Skeletal muscle satellite cell (primary cell): Measurements from ENCODE around the gene FAM90A26.
A peak's percentile ranks its signal among the peaks of the same experiment; 100 is the strongest.
"Not testable (repeated sequence)": the region's sequence is repeated elsewhere in the genome, so short reads cannot be mapped to it uniquely, and the experiment has no call there.

ENCODE experiments used
- H3K27me3 ChIP-seq: 2 replicates; pipeline ENCODE4 v1.7.0; 2013; ENCODE audit warnings: low read length; ENCODE audit not compliant: control insufficient read depth, insufficient read depth
- H3K36me3 ChIP-seq: 2 replicates; pipeline ENCODE4 v1.7.0; 2013; ENCODE audit warnings: mild to moderate bottlenecking, control low read depth, low read length; ENCODE audit not compliant: insufficient read depth
- H3K4me1 ChIP-seq: 2 replicates; pipeline ENCODE4 v1.7.0; 2013; ENCODE audit warnings: low read length; ENCODE audit not compliant: control insufficient read depth, insufficient read depth
- H3K4me2 ChIP-seq: 2 replicates; pipeline ENCODE4 v1.7.0; 2013; ENCODE audit warnings: mild to moderate bottlenecking, low read length
- H3K4me3 ChIP-seq: 2 replicates; pipeline ENCODE4 v1.7.0; 2013; ENCODE audit warnings: low read length
- H3K9ac ChIP-seq: 2 replicates; pipeline ENCODE4 v1.7.0; 2013; ENCODE audit warnings: mild to moderate bottlenecking, low read depth, low read length, moderate library complexity
- H3K9me3 ChIP-seq: replicated peaks from 2 replicates; pipeline ENCODE4 v1.7.0; 2013; ENCODE audit warnings: mild to moderate bottlenecking, control low read depth, low read length

Gene FAM90A26

GRCh38 chr4:9147368-9147767, 22.8 kb upstream of the FAM90A26 start:
- not testable (repeated sequence) for H3K9me3 ChIP-seq, H3K27me3 ChIP-seq, H3K4me2 ChIP-seq, H3K36me3 ChIP-seq, H3K9ac ChIP-seq, H3K4me3 ChIP-seq, H3K4me1 ChIP-seq

- H3K27me3 ChIP-seq, H3K4me2 ChIP-seq, H3K4me3 ChIP-seq, H3K36me3 ChIP-seq, H3K4me1 ChIP-seq, H3K9me3 ChIP-seq, H3K9ac ChIP-seq: not testable (repeated sequence)
Measured at GRCh38 chr4:9148611-9149409, 21.4 kb upstream of the FAM90A26 start.

GRCh38 chr4:9151809-9152179, 18.4 kb upstream of the FAM90A26 start:
- H3K9me3 ChIP-seq, H3K4me1 ChIP-seq, H3K36me3 ChIP-seq, H3K27me3 ChIP-seq: not testable (repeated sequence)
- Histone ChIP-seq H3K4me2 (peak overlapping the region; percentile 90), H3K4me3 (peak overlapping the region; percentile 79), H3K9ac (peak overlapping the region; percentile 85)

GRCh38 chr4:9152180-9153007, 17.8 kb upstream of the FAM90A26 start:
- peak overlapping the region; percentile 90 for H3K4me2 ChIP-seq
- H3K9me3 ChIP-seq, H3K4me1 ChIP-seq, H3K27me3 ChIP-seq, H3K36me3 ChIP-seq: not testable (repeated sequence)
- peak overlapping the region; percentile 79 for H3K4me3 ChIP-seq
- peak overlapping the region; percentile 85 for H3K9ac ChIP-seq

GRCh38 chr4:9153008-9153570, 17.1 kb upstream of the FAM90A26 start:
- not testable (repeated sequence) for H3K9me3 ChIP-seq, H3K27me3 ChIP-seq, H3K4me1 ChIP-seq, H3K36me3 ChIP-seq
- Histone ChIP-seq H3K9ac (peak overlapping the region; percentile 94), H3K4me3 (peak overlapping the region; percentile 84), H3K4me2 (peak overlapping the region; percentile 96)

- not testable (repeated sequence) for H3K27me3 ChIP-seq, H3K4me1 ChIP-seq, H3K9me3 ChIP-seq, H3K36me3 ChIP-seq
- Histone ChIP-seq H3K4me3 (peak overlapping the region; percentile 84), H3K4me2 (peak overlapping the region; percentile 96), H3K9ac (peak overlapping the region; percentile 94)
Measured at GRCh38 chr4:9153571-9154157, 16.5 kb upstream of the FAM90A26 start.

GRCh38 chr4:9155101-9155886, 14.9 kb upstream of the FAM90A26 start:
- H3K9me3 ChIP-seq, H3K27me3 ChIP-seq, H3K36me3 ChIP-seq, H3K9ac ChIP-seq, H3K4me1 ChIP-seq, H3K4me2 ChIP-seq, H3K4me3 ChIP-seq: not testable (repeated sequence)

- not testable (repeated sequence) for H3K27me3 ChIP-seq, H3K36me3 ChIP-seq, H3K4me3 ChIP-seq, H3K9ac ChIP-seq, H3K9me3 ChIP-seq, H3K4me2 ChIP-seq, H3K4me1 ChIP-seq
Measured at GRCh38 chr4:9158392-9158791, 11.8 kb upstream of the FAM90A26 start.

- not testable (repeated sequence) for H3K4me3 ChIP-seq, H3K36me3 ChIP-seq
Measured at GRCh38 chr4:9160046-9160445, 10.2 kb upstream of the FAM90A26 start.

GRCh38 chr4:9165990-9166389, 4.2 kb upstream of the FAM90A26 start:
- H3K4me3 ChIP-seq, H3K4me1 ChIP-seq: not testable (repeated sequence)

More at GRCh38 chr4:9160046-9160445, 10.2 kb upstream of the FAM90A26 start:
- not testable (repeated sequence) for H3K27me3 ChIP-seq, H3K4me1 ChIP-seq, H3K9ac ChIP-seq, H3K4me2 ChIP-seq, H3K9me3 ChIP-seq

GRCh38 chr4:9210357-9210756, 40.1 kb downstream of the FAM90A26 start, which contains the start of gene USP17L10:
TSS of gene USP17L10 (plus strand) at chr4:9210657. CDS start at chr4:9210657, 0 bp downstream.
- H3K27me3 ChIP-seq, H3K4me2 ChIP-seq, H3K9me3 ChIP-seq, H3K36me3 ChIP-seq, H3K9ac ChIP-seq, H3K4me3 ChIP-seq, H3K4me1 ChIP-seq: not testable (repeated sequence)

More at GRCh38 chr4:9165990-9166389, 4.2 kb upstream of the FAM90A26 start:
- H3K9me3 ChIP-seq, H3K36me3 ChIP-seq, H3K27me3 ChIP-seq, H3K9ac ChIP-seq, H3K4me2 ChIP-seq: not testable (repeated sequence)
